K562 (cell line): Measurements from ENCODE around the gene PEX7. TPM values are rescaled to one million over a fixed set of nuclear protein-coding genes. Genes with fewer than 3 reads are reported as not detected.

Experiments
- BRD4 ChIP-seq: fragments of 200-600 bp; sonication (generic); IDR thresholded peaks from 2 replicates; pipeline ENCODE4 v1.6.1; 2017; ENCODE audit warnings: inconsistent platforms
- FOXM1 ChIP-seq, 2 experiments: fragments of 450-650 bp in 1 of 2; sonication (generic) in 1 of 2; formaldehyde crosslinking in 1 of 2; IDR thresholded peaks; 2 replicates each; pipeline versions ENCODE4 v1.6.1 to v1.9.0; 2017 to 2022; ENCODE audit warnings: low read depth in 2 of 2, mild to moderate bottlenecking in 2 of 2, missing genetic modification reagents in 1 of 2, moderate library complexity in 1 of 2
- HNRNPK ChIP-seq: fragments of 200-400 bp; formaldehyde crosslinking; IDR thresholded peaks from one replicate; pipeline ENCODE4 v1.6.1; 2018; ENCODE audit warnings: mild to moderate bottlenecking, low read depth, low read length; ENCODE audit not compliant: poor library complexity, severe bottlenecking
- ID3 ChIP-seq, 2 experiments: fragments of 250-450 bp in 1 of 2; fragments of 450-650 bp in 1 of 2; sonication (Bioruptor Pico) in 1 of 2; IDR thresholded peaks; 2 replicates each; pipeline versions ENCODE4 v1.6.1 to v1.8.0; 2016 to 2021; ENCODE audit warnings: mild to moderate bottlenecking in 2 of 2, moderate library complexity in 2 of 2, missing compliant biosample characterization in 1 of 2, missing genetic modification characterization in 1 of 2
- L3MBTL2 ChIP-seq: fragments of 450-650 bp; IDR thresholded peaks from 2 replicates; pipeline ENCODE4 v1.6.1; 2016; ENCODE audit warnings: mild to moderate bottlenecking, moderate library complexity
- MEF2D ChIP-seq: conservative IDR thresholded peaks from 2 replicates; pipeline ENCODE4 v1.6.1; 2016; ENCODE audit warnings: low read depth, missing genetic modification characterization, missing compliant biosample characterization
- NFE2 ChIP-seq: IDR thresholded peaks from 2 replicates; pipeline ENCODE4 v1.6.1; 2014; ENCODE audit warnings: antibody characterized with exemption, low read depth
- NUFIP1 ChIP-seq: fragments of 450-650 bp; IDR thresholded peaks from 2 replicates; pipeline ENCODE4 v1.6.1; 2018; ENCODE audit not compliant: partially characterized antibody
- RBM22 ChIP-seq: fragments of 200-400 bp; formaldehyde crosslinking; IDR thresholded peaks from 2 replicates; pipeline ENCODE4 v1.6.1; 2018; ENCODE audit warnings: low read length, low read depth; ENCODE audit not compliant: poor library complexity, severe bottlenecking
- RERE ChIP-seq: sonication (generic); formaldehyde crosslinking; IDR thresholded peaks from 2 replicates; pipeline ENCODE4 v1.8.0; 2023; ENCODE audit warnings: missing genetic modification reagents, mild to moderate bottlenecking, borderline replicate concordance
- SIX5 ChIP-seq, 2 experiments: IDR thresholded peaks; 2 replicates each; pipeline ENCODE4 v1.6.1; 2011; ENCODE audit warnings: low read length in 2 of 2, borderline replicate concordance in 1 of 2, low read depth in 1 of 2, mild to moderate bottlenecking in 1 of 2, moderate library complexity in 1 of 2; ENCODE audit not compliant: insufficient read depth in 1 of 2
- SMARCA4 ChIP-seq: fragments of 450-650 bp; IDR thresholded peaks from 2 replicates; pipeline ENCODE4 v1.6.1; 2016
- SRSF9 ChIP-seq: fragments of 200-400 bp; formaldehyde crosslinking; IDR thresholded peaks from 2 replicates; pipeline ENCODE4 v1.6.1; 2017; ENCODE audit warnings: low read depth, low read length, borderline replicate concordance
- ZFP30 ChIP-seq: fragments of 250-450 bp; sonication (Bioruptor Pico); IDR thresholded peaks from 2 replicates; pipeline ENCODE4 v1.8.0; 2022; ENCODE audit warnings: moderate library complexity, mild to moderate bottlenecking, inconsistent platforms, borderline replicate concordance
- ZNF253 ChIP-seq: fragments of 250-450 bp; sonication (Bioruptor Pico); conservative IDR thresholded peaks from 2 replicates; pipeline ENCODE4 v1.6.1; 2021; ENCODE audit warnings: mild to moderate bottlenecking
- ZNF507 ChIP-seq: conservative IDR thresholded peaks from 2 replicates; pipeline ENCODE4 v1.6.1; 2017; ENCODE audit warnings: missing genetic modification characterization, missing compliant biosample characterization
- ZNF592 ChIP-seq: fragments of 450-650 bp; IDR thresholded peaks from 2 replicates; pipeline ENCODE4 v1.6.1; 2017; ENCODE audit warnings: antibody characterized with exemption, mild to moderate bottlenecking
- polyA plus RNA-seq, 8 experiments: library from polyadenylated mRNA; depleted of rRNA in 4 of 8; stranded (reverse) in 5 of 8; unstranded in 3 of 8; fragments of >200 nt; fragmentation: Nextera tagmentation in 2 of 8; fragmentation: Illumina TruSeq in 1 of 8; extraction: Ambion mirVana in 2 of 8; extraction: Trizol in 1 of 8; gene quantifications; 2 replicates each; pipeline versions ENCODE4 v1.2.1 to v1.2.3, GENCODE V29; 2011 to 2014; ENCODE audit warnings: inconsistent platforms in 1 of 8, missing spikeins in 1 of 8
- total RNA-seq, 7 experiments: library from RNA; depleted of rRNA in 6 of 7; stranded (reverse); fragments of >200 nt in 6 of 7; fragmentation: Illumina TruSeq in 2 of 7; extraction: Trizol in 2 of 7; gene quantifications; 2 replicates each; pipeline versions ENCODE4 v1.2.1 to v1.2.3, GENCODE V29; 2011 to 2021; ENCODE audit warnings: low replicate concordance in 1 of 7

The PEX7 gene
- total and polyA plus RNA-seq, 9 of the 15 experiments (the other 6 are each of a cell fraction or from before 2014, with no cell fraction given): 1.6 to 12.9 (median 9.1) TPM

DNA sequence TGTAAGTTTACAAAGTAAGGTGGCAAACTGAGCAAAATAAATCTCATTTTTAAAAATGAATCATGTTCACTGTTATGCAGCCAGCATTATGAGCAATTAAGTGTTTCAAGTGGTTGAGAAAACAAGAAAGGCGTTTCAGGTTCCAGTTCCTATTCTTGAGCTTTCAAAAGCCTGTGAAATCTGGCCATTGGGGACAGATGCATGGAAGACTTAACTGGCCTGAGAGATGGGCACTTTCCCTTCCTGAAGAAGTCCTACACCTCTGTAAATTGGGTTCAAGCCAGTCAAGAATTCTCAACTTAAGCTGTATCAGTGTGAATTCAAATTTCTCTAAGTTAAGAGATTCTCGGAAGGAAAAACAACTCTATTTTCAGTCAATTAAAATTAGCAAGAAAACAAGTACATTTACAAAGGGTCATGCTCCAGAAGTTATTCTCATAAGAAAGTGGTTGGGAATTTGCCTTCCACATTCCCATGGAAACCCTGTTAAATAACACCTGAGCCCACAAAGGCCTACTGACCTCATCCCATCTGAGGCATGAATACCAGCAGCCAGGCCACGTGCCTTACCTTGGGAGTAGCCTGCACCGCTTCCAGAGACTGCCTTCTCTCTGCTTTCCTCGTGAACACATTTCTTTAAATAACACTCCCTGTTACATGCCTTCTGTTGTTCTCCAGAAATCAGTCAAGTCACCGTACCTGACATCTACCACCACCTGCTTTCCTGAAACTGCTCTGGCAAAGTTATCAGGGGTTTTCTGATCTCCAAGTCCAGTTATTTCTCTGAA lies 49.5 kb upstream of the PEX7 start (continued):
- TF ChIP-seq L3MBTL2 (peak; percentile 57; the same call in 1 of the 2 replicates), FOXM1 (IDR thresholded peaks at IDR 0.05; ENCODE audit: low read depth) (no peak), FOXM1 (CRISPR knock-in tag; IDR thresholded peaks at IDR 0.05; ENCODE audit: low read depth) (no peak), RERE (CRISPR knock-in tag) (no peak), SRSF9 (no peak), ZNF507 (no peak), ID3 (CRISPR knock-in tag; IDR thresholded peaks at IDR 0.05) (no peak), ID3 (tag; IDR thresholded peaks at IDR 0.05) (no peak), SIX5 (IDR thresholded peaks at IDR 0.05; ENCODE audit: borderline replicate concordance in 1 of 2, insufficient read depth in 1 of 2, low read depth in 1 of 2, low read length in 2 of 2) (no peak), HNRNPK (no peak), NFE2 (no peak), ZNF253 (CRISPR knock-in tag) (no peak), NUFIP1 (no peak), ZNF592 (0 out of 2 replicates have a peak, but pooled peaks have one; percentile 23), ZFP30 (no peak), BRD4 (no peak), MEF2D (no peak), RBM22 (no peak), SMARCA4 (no peak)
